Suprapubic skin (tissue), 4 donors: ENCODE measurements around the gene PPP1R2C. TPM values are rescaled to one million over a fixed set of nuclear protein-coding genes. Genes with fewer than 3 reads are reported as not detected.

Experiments
- DNase-seq, 2 donors: peaks; one replicate each; pipeline ENCODE4 v3.0.0-alpha.2; 2019; ENCODE audit warnings: low spot score in 2 of 2
- H3K27ac ChIP-seq: fragments of 200-600 bp; sonication (generic); one replicate; pipeline ENCODE4 v1.5.1; 2019
- H3K27me3 ChIP-seq: fragments of 200-600 bp; sonication (generic); one replicate; pipeline ENCODE4 v1.5.1; 2019
- H3K36me3 ChIP-seq: fragments of 200-600 bp; sonication (generic); one replicate; pipeline ENCODE4 v1.5.1; 2019
- H3K4me1 ChIP-seq: fragments of 200-600 bp; sonication (generic); one replicate; pipeline ENCODE4 v1.5.1; 2019
- H3K4me3 ChIP-seq: fragments of 200-600 bp; sonication (generic); one replicate; pipeline ENCODE4 v1.5.1; 2019; ENCODE audit warnings: mild to moderate bottlenecking
- H3K9me3 ChIP-seq: fragments of 200-600 bp; sonication (generic); one replicate; pipeline ENCODE4 v1.5.1; 2019
- EP300 ChIP-seq: sonication (generic); formaldehyde crosslinking; IDR thresholded peaks from one replicate; pipeline ENCODE4 v1.6.1; 2017; ENCODE audit warnings: antibody characterized with exemption
- POLR2A ChIP-seq, 2 donors: fragments of 450-650 bp; IDR thresholded peaks; one replicate each; pipeline ENCODE4 v1.6.1; 2017; ENCODE audit warnings: antibody characterized with exemption in 2 of 2, mild to moderate bottlenecking in 2 of 2, moderate library complexity in 2 of 2
- POLR2AphosphoS5 ChIP-seq, 3 donors: sonication (generic); formaldehyde crosslinking; IDR thresholded peaks; one replicate each; pipeline ENCODE4 v1.6.1; 2017; ENCODE audit warnings: antibody characterized with exemption in 3 of 3
- WGBS: methylation state at CpG from one replicate; pipeline ENCODE4 v1.1.5; 2018; 5-methylcytosine and 5-hydroxymethylcytosine counted together
- total RNA-seq, 4 donors: library from RNA; depleted of rRNA; stranded (reverse); fragments of >200 nt; gene quantifications; one replicate each; pipeline ENCODE4 v1.1.0, GENCODE V29; 2016
- TF ChIP-seq, protein P1 (sequence below), 2 donors: fragments of 200-600 bp in 1 of 2; fragments of 450-650 bp in 1 of 2; sonication (generic) in 1 of 2; IDR thresholded peaks; one replicate each; pipeline ENCODE4 v1.5.1; 2016 to 2019; ENCODE audit warnings: antibody characterized with exemption in 2 of 2, mild to moderate bottlenecking in 1 of 2, moderate library complexity in 1 of 2

PPP1R2C gene
- total RNA-seq, 4 donors from 2014 or later, result not detected

- no peak for TF ChIP-seq EP300
- TF ChIP-seq POLR2AphosphoS5 (IDR thresholded peaks at IDR 0.05), result no peak
- TF ChIP-seq POLR2A (IDR thresholded peaks at IDR 0.05), result no peak
- TF ChIP-seq, protein P1, sequence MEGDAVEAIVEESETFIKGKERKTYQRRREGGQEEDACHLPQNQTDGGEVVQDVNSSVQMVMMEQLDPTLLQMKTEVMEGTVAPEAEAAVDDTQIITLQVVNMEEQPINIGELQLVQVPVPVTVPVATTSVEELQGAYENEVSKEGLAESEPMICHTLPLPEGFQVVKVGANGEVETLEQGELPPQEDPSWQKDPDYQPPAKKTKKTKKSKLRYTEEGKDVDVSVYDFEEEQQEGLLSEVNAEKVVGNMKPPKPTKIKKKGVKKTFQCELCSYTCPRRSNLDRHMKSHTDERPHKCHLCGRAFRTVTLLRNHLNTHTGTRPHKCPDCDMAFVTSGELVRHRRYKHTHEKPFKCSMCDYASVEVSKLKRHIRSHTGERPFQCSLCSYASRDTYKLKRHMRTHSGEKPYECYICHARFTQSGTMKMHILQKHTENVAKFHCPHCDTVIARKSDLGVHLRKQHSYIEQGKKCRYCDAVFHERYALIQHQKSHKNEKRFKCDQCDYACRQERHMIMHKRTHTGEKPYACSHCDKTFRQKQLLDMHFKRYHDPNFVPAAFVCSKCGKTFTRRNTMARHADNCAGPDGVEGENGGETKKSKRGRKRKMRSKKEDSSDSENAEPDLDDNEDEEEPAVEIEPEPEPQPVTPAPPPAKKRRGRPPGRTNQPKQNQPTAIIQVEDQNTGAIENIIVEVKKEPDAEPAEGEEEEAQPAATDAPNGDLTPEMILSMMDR (IDR thresholded peaks at IDR 0.05), result no peak
- no peak overlapping the region for H3K4me3 ChIP-seq
- H3K36me3 ChIP-seq, result no peaks in the 10 kb centered on the region
- no peaks in the 10 kb centered on the region for H3K27me3 ChIP-seq
- no peaks in the 10 kb centered on the region for H3K4me1 ChIP-seq
- no peak for DNase-seq
- no peaks in the 10 kb centered on the region for H3K9me3 ChIP-seq
- no peak overlapping the region for H3K27ac ChIP-seq
- WGBS, result 85% methylated on average over 13 of the region's 17 CpGs
These were observed 40.4 kb upstream of the PPP1R2C start for GRCh38 chrX:42818151-42818921.

DNA sequence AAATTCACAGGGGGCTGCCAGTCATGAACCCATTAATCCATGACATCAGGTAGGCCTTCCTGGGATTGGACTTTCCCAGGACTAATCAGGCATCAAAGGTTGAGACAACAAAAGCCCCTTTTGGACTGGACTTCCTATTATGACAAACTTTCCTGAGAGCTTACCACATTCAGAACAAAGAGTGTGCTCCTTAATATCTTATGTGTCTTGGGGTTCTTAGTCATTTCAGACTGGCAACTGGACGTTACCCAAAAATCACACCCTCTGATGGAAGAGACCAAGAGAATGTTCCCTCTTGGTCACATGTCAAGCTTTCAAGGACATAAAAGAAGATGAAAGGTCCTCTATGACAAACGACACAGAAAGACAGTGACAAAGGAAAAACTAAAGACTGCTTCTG, 31.6 kb upstream of the PPP1R2C start:
- no peaks in the 10 kb centered on the region for H3K27me3 ChIP-seq
- DNase-seq, result no peak
- no peak overlapping the region for H3K4me3 ChIP-seq
- no peaks in the 10 kb centered on the region for H3K36me3 ChIP-seq
- WGBS, result 67% methylated on average over 2 of the region's 2 CpGs
- TF ChIP-seq, protein P1 (IDR thresholded peaks at IDR 0.05), result no peak
- no peak for TF ChIP-seq EP300
- TF ChIP-seq POLR2AphosphoS5 (IDR thresholded peaks at IDR 0.05), result no peak
- TF ChIP-seq POLR2A (IDR thresholded peaks at IDR 0.05), result no peak
- H3K9me3 ChIP-seq, result no peaks in the 10 kb centered on the region
- H3K27ac ChIP-seq, result no peak overlapping the region
- H3K4me1 ChIP-seq, result no peaks in the 10 kb centered on the region

GRCh38 chrX:42807393-42807792, 29.4 kb upstream of the PPP1R2C start:
- 93% methylated on average over 1 of the region's 1 CpG for WGBS
- H3K27ac ChIP-seq, result no peak overlapping the region
- DNase-seq, result no peak
- no peak overlapping the region for H3K4me3 ChIP-seq
- no peaks in the 10 kb centered on the region for H3K9me3 ChIP-seq
- TF ChIP-seq POLR2AphosphoS5 (IDR thresholded peaks at IDR 0.05) (no peak), EP300 (no peak), POLR2A (IDR thresholded peaks at IDR 0.05) (no peak)
- TF ChIP-seq, protein P1 (IDR thresholded peaks at IDR 0.05), result no peak
- H3K27me3 ChIP-seq, result no peaks in the 10 kb centered on the region
- no peaks in the 10 kb centered on the region for H3K4me1 ChIP-seq
- no peaks in the 10 kb centered on the region for H3K36me3 ChIP-seq

DNA sequence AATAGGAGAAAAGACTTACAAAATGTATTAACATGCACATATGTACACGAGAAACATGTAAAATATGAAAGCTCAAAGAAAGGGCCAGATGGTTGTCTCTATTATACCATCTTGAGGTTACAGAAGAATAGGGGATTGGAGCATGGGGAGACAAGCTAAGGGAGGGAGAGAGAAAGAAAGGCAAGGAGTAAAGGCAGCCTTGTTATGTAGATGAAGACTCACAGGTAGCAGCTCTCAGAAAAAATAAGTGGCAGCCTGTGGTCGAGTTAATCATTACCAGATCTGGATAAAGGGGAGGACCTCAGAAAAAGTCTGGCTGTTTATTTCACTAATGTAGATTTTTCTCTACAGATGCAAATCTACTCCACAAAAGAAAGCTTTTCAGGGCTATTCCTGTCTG, 26.6 kb upstream of the PPP1R2C start:
- Histone ChIP-seq H3K27ac (no peak overlapping the region), H3K4me3 (no peak overlapping the region), H3K27me3 (no peaks in the 10 kb centered on the region), H3K4me1 (no peaks in the 10 kb centered on the region), H3K9me3 (no peaks in the 10 kb centered on the region), H3K36me3 (no peaks in the 10 kb centered on the region)
- no peak for DNase-seq
- TF ChIP-seq POLR2AphosphoS5 (IDR thresholded peaks at IDR 0.05), result no peak
- TF ChIP-seq EP300, result no peak
- TF ChIP-seq, protein P1 (IDR thresholded peaks at IDR 0.05), result no peak
- TF ChIP-seq POLR2A (IDR thresholded peaks at IDR 0.05), result no peak
- 37% methylated on average over 2 of the region's 2 CpGs for WGBS

DNA sequence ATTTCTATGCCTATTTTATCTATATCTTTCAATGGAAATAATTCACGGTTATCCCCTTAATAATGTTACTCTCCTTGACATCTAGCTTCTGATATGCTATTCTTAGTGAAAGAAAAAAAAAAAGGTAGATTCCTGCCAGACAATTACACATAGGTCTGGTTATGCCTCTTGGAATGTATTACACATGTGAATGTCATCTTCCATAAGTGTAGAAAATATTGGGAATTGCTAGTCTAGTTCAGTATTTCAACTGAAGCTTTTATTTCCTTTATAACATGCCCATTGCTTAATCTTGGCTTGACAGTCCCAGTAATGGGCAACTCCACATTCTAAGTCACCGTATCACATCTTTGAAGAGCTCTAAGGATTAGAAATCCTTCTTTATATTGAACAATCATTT, 25.4 kb upstream of the PPP1R2C start:
- no peak overlapping the region for H3K27ac ChIP-seq
- WGBS, result 64% methylated on average over 2 of the region's 2 CpGs
- no peaks in the 10 kb centered on the region for H3K36me3 ChIP-seq
- no peak for DNase-seq
- TF ChIP-seq POLR2A (IDR thresholded peaks at IDR 0.05) (no peak), POLR2AphosphoS5 (IDR thresholded peaks at IDR 0.05) (no peak), EP300 (no peak)
- TF ChIP-seq, protein P1 (IDR thresholded peaks at IDR 0.05), result no peak
- no peaks in the 10 kb centered on the region for H3K4me1 ChIP-seq
- H3K27me3 ChIP-seq, result no peaks in the 10 kb centered on the region
- H3K4me3 ChIP-seq, result no peak overlapping the region
- H3K9me3 ChIP-seq, result no peaks in the 10 kb centered on the region
